D341Med (cell line): ENCODE data around the gene CTH.
"Not testable (repeated sequence)": the region's sequence is repeated elsewhere in the genome, so short reads cannot be mapped to it uniquely, and the experiment has no call there.

Source experiments
- DNase-seq: peaks from one replicate; pipeline ENCODE4 v3.0.0; 2012; ENCODE audit warnings: low spot score

Gene CTH

GRCh38 chr1:70409136-70409535 lies 1.9 kb upstream of the CTH start:
- DNase-seq, result no peak

- DNase-seq, result no peak
Measured at GRCh38 chr1:70411360-70411844, 334 bp downstream of the CTH start.

DNA sequence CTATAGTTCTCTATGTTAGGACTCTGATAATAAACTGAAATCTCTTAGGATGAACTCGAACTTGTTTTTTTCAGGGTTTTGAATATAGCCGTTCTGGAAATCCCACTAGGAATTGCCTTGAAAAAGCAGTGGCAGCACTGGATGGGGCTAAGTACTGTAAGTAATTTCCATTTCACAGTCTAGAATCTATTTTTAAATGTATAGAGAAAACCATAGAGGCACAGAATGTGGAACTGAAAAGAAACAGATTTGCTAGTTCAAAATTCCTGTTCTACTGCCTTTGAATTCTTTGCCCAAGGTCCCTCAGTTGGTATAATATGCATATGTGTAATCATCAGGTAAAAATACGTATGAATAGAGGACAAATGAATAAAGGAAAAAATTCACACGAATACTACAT lies 4.8 kb downstream of the CTH start:
- DNase-seq, result no peak

- not testable (repeated sequence) for DNase-seq
Measured at GRCh38 chr1:70418973-70419734, 8.1 kb downstream of the CTH start.

DNA sequence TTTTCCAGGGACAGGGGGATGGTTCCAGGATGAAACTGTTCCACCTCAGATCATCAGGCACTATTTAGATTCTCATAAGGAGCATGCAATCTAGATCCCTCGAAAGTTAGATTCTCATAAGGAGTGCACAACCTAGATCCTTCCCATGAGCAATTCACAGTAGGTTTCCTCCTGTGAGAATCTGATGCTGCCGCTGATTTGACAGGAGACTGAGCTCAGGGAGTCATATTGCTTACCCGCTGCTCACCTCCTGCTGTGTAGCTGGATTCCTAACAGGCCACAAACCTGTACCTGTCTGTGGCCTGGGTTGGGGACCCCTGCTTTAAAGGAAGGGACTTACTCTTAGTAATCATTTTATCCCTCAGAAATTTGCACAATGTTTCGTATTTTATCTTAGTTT lies 9.3 kb downstream of the CTH start:
- DNase-seq, result no peak

GRCh38 chr1:70426154-70427131 lies 15.4 kb downstream of the CTH start:
- no peak for DNase-seq

DNA sequence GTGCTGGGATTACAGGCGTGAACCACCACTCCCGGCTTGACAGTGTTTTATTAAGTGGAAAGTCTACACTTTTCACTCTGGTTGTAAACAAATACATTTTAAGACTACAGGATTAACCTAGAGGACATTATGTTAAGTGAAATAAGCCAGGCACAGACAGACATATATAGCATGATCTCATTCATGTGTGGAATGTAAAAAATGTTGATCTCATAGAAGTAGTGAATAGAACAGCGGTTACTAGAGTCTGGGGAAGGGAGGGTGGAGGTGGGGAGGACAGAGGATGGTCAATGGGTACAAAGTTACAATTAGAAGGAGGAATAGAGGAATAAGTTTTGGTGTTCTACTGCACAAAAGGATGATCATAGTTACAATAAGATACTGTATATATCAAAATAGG lies 16.9 kb downstream of the CTH start:
- DNase-seq, result no peak

DNA sequence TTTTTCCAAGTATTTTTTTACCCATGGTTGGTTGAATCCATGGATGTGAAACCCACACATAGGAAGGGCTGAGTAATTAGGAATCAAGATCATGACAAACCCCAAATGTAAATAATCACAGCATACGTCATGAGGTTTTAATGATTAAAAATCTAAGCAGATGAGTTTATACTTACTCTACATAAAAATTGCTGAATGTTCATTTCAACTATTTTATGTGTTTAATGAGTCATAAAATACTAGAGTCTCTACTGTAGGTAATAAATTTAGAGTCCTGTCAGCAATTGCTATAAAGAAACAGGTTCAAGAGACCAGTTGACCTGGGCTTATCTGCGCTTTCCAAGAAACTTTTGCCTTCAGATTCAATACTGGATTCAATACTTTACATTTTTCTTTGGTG lies 18.2 kb downstream of the CTH start:
- no peak for DNase-seq

GRCh38 chr1:70429757-70430156 lies 18.7 kb downstream of the CTH start:
- DNase-seq, result no peak

DNA sequence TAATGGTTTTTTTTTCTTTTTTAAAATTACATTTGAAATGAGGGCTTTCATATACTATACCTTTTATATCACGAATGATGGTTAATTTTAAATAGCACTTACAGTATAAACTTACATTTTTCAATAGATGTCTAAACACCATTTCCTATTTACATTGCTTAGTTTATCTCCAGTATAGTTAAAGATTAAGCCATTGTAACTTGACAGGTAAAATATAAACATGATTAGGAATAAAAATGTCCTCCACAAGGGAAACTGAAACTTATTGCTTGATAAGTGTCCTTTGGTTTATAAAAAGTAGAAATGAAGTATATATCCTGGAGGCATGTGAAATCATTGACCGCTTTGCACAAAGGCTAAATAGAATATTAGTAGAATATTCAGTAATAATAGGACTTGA lies 20.2 kb downstream of the CTH start:
- no peak for DNase-seq

DNA sequence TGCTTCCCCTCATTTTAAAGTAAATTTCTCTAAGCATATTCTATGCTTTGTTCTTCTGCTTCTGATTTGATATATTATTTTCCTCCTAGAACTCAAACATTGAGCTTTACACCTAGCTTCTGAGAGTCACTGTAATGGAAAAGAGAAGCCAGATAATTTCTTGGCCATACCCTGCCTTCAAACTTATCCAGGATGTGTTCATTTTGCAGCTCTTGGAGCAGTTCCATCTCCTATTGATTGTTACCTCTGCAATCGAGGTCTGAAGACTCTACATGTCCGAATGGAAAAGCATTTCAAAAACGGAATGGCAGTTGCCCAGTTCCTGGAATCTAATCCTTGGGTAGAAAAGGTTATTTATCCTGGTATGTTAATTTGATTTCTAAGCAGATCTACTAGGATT lies 20.8 kb downstream of the CTH start:
- no peak for DNase-seq

- DNase-seq, result no peak
Measured at GRCh38 chr1:70434253-70434859, 23.3 kb downstream of the CTH start.

DNA sequence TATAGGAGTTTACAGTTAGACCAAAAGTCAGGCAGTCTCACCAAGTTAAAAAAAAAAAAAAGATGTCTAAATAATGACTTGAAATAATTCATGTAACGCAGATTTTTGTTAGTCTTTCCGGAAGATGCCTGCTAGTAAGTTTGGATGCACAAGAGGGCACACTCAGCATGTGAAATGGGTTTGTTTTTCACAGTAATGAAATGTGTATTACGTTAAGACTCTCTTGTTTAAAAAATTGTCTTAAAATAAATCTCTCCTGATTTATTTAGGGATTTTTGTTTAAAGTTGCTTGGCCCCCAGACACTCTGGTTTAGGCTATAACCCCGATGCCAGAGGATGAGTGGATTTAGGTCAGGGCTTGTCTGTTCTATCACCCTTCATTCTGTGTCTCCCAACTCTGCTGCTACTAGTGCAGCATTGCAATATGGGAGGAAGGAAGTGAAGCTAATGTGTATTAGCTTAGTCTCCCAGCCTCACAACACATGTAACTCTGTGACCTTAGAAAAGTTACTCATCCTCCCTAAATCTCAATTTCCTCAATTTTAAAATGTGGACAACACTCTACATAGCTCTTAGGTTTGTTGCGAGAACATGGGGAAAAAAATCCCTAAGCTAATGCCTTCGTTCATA lies 25.7 kb downstream of the CTH start:
- no peak for DNase-seq

DNA sequence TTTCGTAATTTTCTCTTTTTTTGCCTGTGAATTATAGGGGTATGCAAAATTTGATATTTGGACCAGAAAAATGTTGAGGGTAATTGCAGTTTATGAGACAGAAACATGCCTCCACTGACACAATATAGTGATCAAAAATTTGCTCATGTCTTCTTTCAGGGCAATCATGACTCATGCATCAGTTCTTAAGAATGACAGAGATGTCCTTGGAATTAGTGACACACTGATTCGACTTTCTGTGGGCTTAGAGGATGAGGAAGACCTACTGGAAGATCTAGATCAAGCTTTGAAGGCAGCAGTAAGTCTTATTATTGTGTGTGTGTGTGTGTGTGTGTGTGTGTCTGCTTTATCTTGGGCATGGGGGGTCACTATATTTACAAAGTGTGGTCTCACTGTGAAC lies 27.5 kb downstream of the CTH start:
- DNase-seq, result no peak

- no peak for DNase-seq
Measured at GRCh38 chr1:70440642-70441391, 29.7 kb downstream of the CTH start.

DNA sequence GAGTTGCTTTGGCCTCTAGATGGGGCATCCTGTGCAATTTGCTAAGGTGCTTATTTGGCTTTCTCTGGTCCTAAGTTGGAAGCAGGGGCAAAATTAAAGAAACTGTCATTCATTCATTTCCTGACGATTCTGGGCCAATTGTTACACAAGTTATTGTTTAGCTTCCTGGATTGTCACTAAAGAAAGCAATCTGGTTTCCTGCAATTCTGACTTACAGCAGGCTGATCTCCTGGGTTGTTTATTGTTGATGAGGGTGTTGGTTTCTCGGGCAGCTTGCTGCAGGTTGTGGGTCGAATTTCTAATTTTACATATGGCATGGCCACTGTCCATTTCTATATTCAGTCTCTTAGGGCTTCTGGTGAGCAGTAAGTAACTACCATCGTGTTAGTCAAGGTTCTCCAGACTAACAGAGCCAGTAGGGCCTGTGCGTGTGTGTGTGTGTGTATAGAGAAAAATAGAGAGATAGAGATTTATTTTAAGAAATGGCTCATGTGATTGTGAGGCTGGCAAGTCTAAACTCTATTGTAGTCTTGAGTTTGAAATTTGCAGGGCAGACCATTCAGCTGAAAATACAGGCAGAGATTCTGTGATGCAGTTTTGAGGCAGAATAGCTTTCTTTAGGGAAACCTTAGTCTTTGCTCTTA lies 30.4 kb downstream of the CTH start:
- DNase-seq, result no peak

- DNase-seq, result no peak
Measured at GRCh38 chr1:70442490-70442889, 31.4 kb downstream of the CTH start.

DNA sequence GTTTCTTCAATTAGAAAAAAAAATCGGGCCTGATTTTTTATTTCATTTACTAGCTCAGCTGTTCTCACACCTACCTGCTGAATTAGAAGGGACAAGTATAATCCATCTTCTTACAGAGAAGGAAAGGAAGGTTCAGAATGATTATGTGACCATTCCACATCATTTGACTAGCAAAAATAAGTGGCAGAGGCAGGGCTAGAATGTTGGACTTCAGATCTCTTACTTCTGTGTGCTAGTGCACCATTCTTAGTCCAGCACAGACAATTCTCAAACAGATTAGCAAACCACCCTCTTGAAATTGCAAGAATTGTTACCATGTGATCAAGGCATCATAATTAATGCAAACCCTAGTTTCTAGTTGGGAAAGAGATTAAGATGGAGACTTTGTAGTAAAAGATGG lies 32.7 kb downstream of the CTH start:
- no peak for DNase-seq

GRCh38 chr1:70449049-70449448 lies 38.0 kb downstream of the CTH start:
- no peak for DNase-seq

- not testable (repeated sequence) for DNase-seq
Measured at GRCh38 chr1:70452164-70452939, 41.3 kb downstream of the CTH start.
